HepG2 (cell line): Measurements from ENCODE around the gene ANKRD6. TPM values are rescaled to one million over a fixed set of nuclear protein-coding genes. Genes with fewer than 3 reads are reported as not detected.

Source experiments
- HOMEZ ChIP-seq: IDR thresholded peaks from 2 replicates; pipeline ENCODE4 v1.6.1; 2016; ENCODE audit warnings: low read depth
- KAT2B ChIP-seq: fragments of 150-350 bp; IDR thresholded peaks from 2 replicates; pipeline ENCODE4 v1.6.1; 2014; ENCODE audit warnings: low read depth, low read length, borderline replicate concordance
- KLF16 ChIP-seq, 2 experiments: sonication (generic) in 1 of 2; formaldehyde crosslinking in 1 of 2; IDR thresholded peaks; 2 replicates each; pipeline versions ENCODE4 v1.6.1 to v1.8.0; 2016 to 2023; ENCODE audit warnings: missing genetic modification reagents in 2 of 2, missing compliant biosample characterization in 1 of 2
- NR2F6 ChIP-seq, 2 experiments: IDR thresholded peaks; 2 replicates each; pipeline ENCODE4 v1.6.1; 2016; ENCODE audit warnings: antibody characterized with exemption in 1 of 2, mild to moderate bottlenecking in 1 of 2
- SNAI1 ChIP-seq: sonication (generic); formaldehyde crosslinking; IDR thresholded peaks from 2 replicates; pipeline ENCODE4 v1.5.0; 2020; ENCODE audit warnings: mild to moderate bottlenecking, missing genetic modification reagents, borderline replicate concordance
- ZKSCAN1 ChIP-seq: fragments of 150-350 bp; IDR thresholded peaks from 2 replicates; pipeline ENCODE4 v1.6.1; 2014; ENCODE audit warnings: low read length
- ZNF512 ChIP-seq: sonication (generic); formaldehyde crosslinking; IDR thresholded peaks from 2 replicates; pipeline ENCODE4 v1.4.0; 2020; ENCODE audit warnings: mild to moderate bottlenecking, missing genetic modification reagents
- ZNF7 ChIP-seq: IDR thresholded peaks from 2 replicates; pipeline ENCODE4 v1.6.1; 2016; ENCODE audit warnings: missing biosample characterization, missing genetic modification reagents
- ZNF709 ChIP-seq: sonication (generic); formaldehyde crosslinking; IDR thresholded peaks from 2 replicates; pipeline ENCODE4 v1.5.0; 2020; ENCODE audit warnings: mild to moderate bottlenecking, missing genetic modification reagents
- polyA plus RNA-seq, 8 experiments: library from polyadenylated mRNA; depleted of rRNA in 3 of 8; stranded (reverse) in 7 of 8; unstranded in 1 of 8; fragments of >200 nt; fragmentation: Illumina TruSeq in 4 of 8; extraction: Trizol in 4 of 8; gene quantifications; 2 replicates each; pipeline versions ENCODE4 v1.2.1 to v1.2.3, GENCODE V29; 2011 to 2016; ENCODE audit warnings: low read depth in 4 of 8, missing spikeins in 1 of 8, mixed read lengths in 1 of 8; ENCODE audit not compliant: insufficient read depth in 1 of 8
- total RNA-seq, 5 experiments: library from RNA; depleted of rRNA; stranded (reverse); fragments of >200 nt; fragmentation: Illumina TruSeq; extraction: Trizol; gene quantifications; 2 replicates each; pipeline ENCODE4 v1.2.3, GENCODE V29; 2016; ENCODE audit warnings: low read depth in 1 of 5
- TF ChIP-seq, protein P1 (sequence below): conservative IDR thresholded peaks from 2 replicates; pipeline ENCODE4 v1.6.1; 2018; ENCODE audit warnings: missing genetic modification reagents
- TF ChIP-seq, protein P2 (sequence below): sonication (generic); formaldehyde crosslinking; IDR thresholded peaks from 2 replicates; pipeline ENCODE4 v1.5.0; 2020; ENCODE audit warnings: mild to moderate bottlenecking, missing genetic modification reagents
- TF ChIP-seq, protein P3 (sequence below): sonication (generic); formaldehyde crosslinking; IDR thresholded peaks from 2 replicates; pipeline ENCODE4 v1.5.1; 2020; ENCODE audit warnings: missing genetic modification reagents, mild to moderate bottlenecking, borderline replicate concordance
- TF ChIP-seq, protein P4 (sequence below): sonication (generic); formaldehyde crosslinking; IDR thresholded peaks from 2 replicates; pipeline ENCODE4 v1.4.0; 2020; ENCODE audit warnings: missing genetic modification reagents, low read depth, mild to moderate bottlenecking, borderline replicate concordance

The ANKRD6 gene
- total and polyA plus RNA-seq, 2 of the 13 experiments (the other 11 are each of a cell fraction or from before 2014, with no cell fraction given): 0.18 to 0.36 TPM

GRCh38 chr6:89567630-89568390 lies 134.9 kb downstream of the ANKRD6 start (continued):
- TF ChIP-seq, protein P1, sequence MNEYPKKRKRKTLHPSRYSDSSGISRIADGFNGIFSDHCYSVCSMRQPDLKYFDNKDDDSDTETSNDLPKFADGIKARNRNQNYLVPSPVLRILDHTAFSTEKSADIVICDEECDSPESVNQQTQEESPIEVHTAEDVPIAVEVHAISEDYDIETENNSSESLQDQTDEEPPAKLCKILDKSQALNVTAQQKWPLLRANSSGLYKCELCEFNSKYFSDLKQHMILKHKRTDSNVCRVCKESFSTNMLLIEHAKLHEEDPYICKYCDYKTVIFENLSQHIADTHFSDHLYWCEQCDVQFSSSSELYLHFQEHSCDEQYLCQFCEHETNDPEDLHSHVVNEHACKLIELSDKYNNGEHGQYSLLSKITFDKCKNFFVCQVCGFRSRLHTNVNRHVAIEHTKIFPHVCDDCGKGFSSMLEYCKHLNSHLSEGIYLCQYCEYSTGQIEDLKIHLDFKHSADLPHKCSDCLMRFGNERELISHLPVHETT (CRISPR knock-in tag): no peak
- TF ChIP-seq ZKSCAN1 (no peak), HOMEZ (CRISPR knock-in tag) (no peak), ZNF7 (CRISPR knock-in tag) (no peak), KAT2B (no peak), KLF16 (CRISPR knock-in tag; IDR thresholded peaks at IDR 0.05) (no peak), ZNF709 (CRISPR knock-in tag) (no peak), SNAI1 (no peak), NR2F6 (IDR thresholded peaks at IDR 0.05) (peak; percentile 78), NR2F6 (CRISPR knock-in tag; IDR thresholded peaks at IDR 0.05) (peak; percentile 83), ZNF512 (CRISPR knock-in tag) (no peak)
- TF ChIP-seq, protein P2, sequence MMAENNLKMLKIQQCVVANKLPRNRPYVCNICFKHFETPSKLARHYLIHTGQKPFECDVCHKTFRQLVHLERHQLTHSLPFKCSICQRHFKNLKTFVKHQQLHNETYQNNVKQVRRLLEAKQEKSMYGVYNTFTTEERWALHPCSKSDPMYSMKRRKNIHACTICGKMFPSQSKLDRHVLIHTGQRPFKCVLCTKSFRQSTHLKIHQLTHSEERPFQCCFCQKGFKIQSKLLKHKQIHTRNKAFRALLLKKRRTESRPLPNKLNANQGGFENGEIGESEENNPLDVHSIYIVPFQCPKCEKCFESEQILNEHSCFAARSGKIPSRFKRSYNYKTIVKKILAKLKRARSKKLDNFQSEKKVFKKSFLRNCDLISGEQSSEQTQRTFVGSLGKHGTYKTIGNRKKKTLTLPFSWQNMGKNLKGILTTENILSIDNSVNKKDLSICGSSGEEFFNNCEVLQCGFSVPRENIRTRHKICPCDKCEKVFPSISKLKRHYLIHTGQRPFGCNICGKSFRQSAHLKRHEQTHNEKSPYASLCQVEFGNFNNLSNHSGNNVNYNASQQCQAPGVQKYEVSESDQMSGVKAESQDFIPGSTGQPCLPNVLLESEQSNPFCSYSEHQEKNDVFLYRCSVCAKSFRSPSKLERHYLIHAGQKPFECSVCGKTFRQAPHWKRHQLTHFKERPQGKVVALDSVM (CRISPR knock-in tag): peak; percentile 94
- TF ChIP-seq, protein P3, sequence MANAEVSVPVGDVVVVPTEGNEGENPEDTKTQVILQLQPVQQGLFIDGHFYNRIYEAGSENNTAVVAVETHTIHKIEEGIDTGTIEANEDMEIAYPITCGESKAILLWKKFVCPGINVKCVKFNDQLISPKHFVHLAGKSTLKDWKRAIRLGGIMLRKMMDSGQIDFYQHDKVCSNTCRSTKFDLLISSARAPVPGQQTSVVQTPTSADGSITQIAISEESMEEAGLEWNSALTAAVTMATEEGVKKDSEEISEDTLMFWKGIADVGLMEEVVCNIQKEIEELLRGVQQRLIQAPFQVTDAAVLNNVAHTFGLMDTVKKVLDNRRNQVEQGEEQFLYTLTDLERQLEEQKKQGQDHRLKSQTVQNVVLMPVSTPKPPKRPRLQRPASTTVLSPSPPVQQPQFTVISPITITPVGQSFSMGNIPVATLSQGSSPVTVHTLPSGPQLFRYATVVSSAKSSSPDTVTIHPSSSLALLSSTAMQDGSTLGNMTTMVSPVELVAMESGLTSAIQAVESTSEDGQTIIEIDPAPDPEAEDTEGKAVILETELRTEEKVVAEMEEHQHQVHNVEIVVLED (CRISPR knock-in tag): no peak
- TF ChIP-seq, protein P4, sequence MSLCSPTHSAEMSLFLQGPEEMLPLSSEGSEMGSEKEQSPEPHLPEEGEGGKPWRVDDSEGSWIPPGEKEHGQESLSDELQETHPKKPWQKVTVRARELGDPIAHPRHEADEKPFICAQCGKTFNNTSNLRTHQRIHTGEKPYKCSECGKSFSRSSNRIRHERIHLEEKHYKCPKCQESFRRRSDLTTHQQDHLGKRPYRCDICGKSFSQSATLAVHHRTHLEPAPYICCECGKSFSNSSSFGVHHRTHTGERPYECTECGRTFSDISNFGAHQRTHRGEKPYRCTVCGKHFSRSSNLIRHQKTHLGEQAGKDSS (CRISPR knock-in tag): no peak
